Head of caudate nucleus (tissue), 42 donors: ENCODE data around the gene UBL5.
A peak's percentile ranks its signal among the peaks of the same experiment; 100 is the strongest.
"Not testable (repeated sequence)": the region's sequence is repeated elsewhere in the genome, so short reads cannot be mapped to it uniquely, and the experiment has no call there.

Source experiments
- DNase-seq, 42 donors: peaks; one replicate each; pipeline versions ENCODE4 v3.0.0 to v3.0.0-alpha.2; 2020 to 2021; ENCODE audit warnings: mixed read lengths in 7 of 42
- intact Hi-C: fragments of 100-400 bp; cut with DNase I; formaldehyde crosslinking; loops from one replicate; pipeline ENCODE4 v1.15.0; 2022

The UBL5 gene

GRCh38 chr19:9827289-9828238, at the start of gene UBL5:
TSS of gene UBL5 (plus strand) at chr19:9827918. CDS start at chr19:9828338, 420 bp downstream.
- intact Hi-C loops, result no loop called here
- peak; percentile 83 to 97 (median 91) for DNase-seq

GRCh38 chr19:9782338-9782737, 45.4 kb upstream of the UBL5 start:
- no peak for DNase-seq

GRCh38 chr19:9784163-9784496, 43.6 kb upstream of the UBL5 start:
- intact Hi-C loops, DNase-seq: not testable (repeated sequence)

More at GRCh38 chr19:9782338-9782737, 45.4 kb upstream of the UBL5 start:
- intact Hi-C loops, result no loop called here

- DNase-seq, result peak; percentile 82 to 98 (median 94)
- intact Hi-C loops, result no loop called here
Measured at GRCh38 chr19:9785367-9786331, 42.1 kb upstream of the UBL5 start.

- intact Hi-C loops, result no loop called here
- no peak for DNase-seq
Measured at GRCh38 chr19:9786342-9786741, 41.4 kb upstream of the UBL5 start.

DNA sequence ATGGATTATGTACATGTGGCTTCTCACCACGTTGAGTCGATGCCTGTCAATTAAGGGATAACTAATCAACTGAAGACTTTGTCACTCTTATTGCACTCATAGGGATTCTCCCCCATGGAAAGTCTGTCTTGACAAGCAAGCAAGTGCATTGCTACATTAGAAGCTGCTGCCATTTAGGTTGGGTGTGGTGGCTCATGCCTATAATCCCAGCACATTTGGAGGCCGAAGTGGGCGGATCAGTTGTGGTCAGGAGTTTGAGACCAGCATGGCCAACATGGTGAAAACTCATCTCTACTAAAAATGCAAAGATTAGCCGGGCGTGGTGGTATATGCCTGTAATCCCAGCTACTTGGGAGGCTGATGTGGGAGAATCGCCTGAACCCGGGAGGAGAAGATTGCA, 40.9 kb upstream of the UBL5 start:
- no peak for DNase-seq
- intact Hi-C loops, result no loop called here

DNA sequence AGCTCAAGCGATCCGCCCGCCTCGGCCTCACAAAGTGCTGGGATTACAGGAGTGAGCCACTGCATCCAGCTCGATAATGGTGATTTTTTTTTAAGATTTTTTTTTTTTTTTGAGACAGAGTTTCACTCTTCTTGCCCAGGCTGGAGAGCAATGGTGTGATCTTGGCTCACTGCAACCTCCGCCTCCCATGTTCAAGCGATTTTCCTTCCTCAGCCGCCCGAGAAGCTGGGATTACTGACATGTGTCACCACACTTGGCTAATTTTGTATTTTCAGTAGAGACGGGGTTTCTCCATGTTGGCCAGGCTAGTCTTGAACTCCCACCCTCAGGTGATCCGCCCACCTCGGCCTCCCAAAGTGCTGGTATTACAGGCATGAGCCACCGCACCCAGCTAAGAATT, 39.1 kb upstream of the UBL5 start:
- DNase-seq, intact Hi-C loops: not testable (repeated sequence)

GRCh38 chr19:9789066-9789465, 38.7 kb upstream of the UBL5 start:
- DNase-seq, result no peak
- intact Hi-C loops, result no loop called here

GRCh38 chr19:9789579-9789978, 38.1 kb upstream of the UBL5 start:
- intact Hi-C loops, DNase-seq: not testable (repeated sequence)

DNA sequence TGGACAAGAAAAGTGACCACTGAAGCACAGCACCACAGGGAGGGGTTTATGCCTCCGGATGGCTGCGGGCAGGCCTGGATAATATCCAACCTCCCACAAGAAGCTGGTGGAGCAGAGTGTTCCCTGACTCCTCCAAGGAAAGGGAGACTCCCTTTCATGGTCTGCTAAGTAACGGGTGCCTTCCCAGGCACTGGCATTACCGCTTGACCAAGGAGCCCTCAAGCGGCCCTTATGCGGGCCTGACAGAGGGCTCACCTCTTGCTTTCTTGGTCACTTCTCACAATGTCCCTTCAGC, 36.7 kb upstream of the UBL5 start:
- not testable (repeated sequence) for DNase-seq
- intact Hi-C loops, result loop anchor here (5.0 to 10.0 kb wide), 2 partner anchors 164 to 586 kb away; no protein-coding TSS in a partner anchor

DNA sequence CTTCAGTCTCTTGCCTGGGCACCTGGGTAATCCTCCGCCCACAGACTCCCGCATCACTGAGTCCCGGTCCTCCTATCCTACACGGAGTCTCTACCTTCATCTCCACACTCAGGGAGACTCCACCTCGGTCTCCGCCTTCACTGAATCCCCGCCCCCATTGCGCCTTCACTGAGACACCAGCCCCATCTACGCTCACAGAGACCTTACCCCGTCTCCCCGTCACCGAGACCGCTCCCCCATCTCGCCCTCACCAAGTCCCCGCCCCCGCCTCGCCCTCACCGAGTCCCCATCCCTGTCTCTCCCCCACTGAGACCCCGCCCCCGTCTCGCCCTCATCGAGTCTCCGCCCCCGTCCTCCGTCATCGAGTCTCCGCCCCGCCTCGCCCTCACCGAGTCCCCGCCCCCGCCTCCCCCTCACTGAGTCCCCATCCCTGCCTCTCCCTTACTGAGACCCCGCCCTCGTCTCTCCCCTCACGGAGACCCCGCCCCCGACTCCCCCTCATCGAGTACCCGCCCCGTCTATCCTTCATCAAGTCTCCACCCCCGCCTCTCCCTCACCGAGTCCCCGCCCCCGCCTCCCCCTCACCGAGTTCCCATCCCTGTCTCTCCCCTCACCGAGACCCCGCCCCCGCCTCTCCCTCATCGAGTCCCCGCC, 36.0 kb upstream of the UBL5 start:
- intact Hi-C loops, result loop anchor here (5.0 to 10.0 kb wide), 2 partner anchors 164 to 587 kb away; no protein-coding TSS in a partner anchor
- DNase-seq, result peak; percentile 85 to 98 (median 92)

GRCh38 chr19:9792206-9793070, 35.3 kb upstream of the UBL5 start:
- peak; percentile 72 to 95 (median 89) for DNase-seq
- intact Hi-C loops, result loop anchor here (5.0 to 10.0 kb wide), 2 partner anchors 165 to 588 kb away; no protein-coding TSS in a partner anchor

GRCh38 chr19:9793071-9793591, 34.6 kb upstream of the UBL5 start:
- DNase-seq, result peak in 28 of 42 donors; percentile 12 to 65 (median 32)
- intact Hi-C loops, result loop anchor here (5.0 to 10.0 kb wide), 2 partner anchors 166 to 588 kb away; no protein-coding TSS in a partner anchor

- intact Hi-C loops, result loop anchor here (10.0 kb wide), 1 partner anchor 591 kb away; no protein-coding TSS in a partner anchor
- DNase-seq, result peak; percentile 46 to 94 (median 85)
Measured at GRCh38 chr19:9796113-9796773, 31.5 kb upstream of the UBL5 start.

GRCh38 chr19:9797871-9798270, 29.8 kb upstream of the UBL5 start:
- intact Hi-C loops, result loop anchor here (10.0 kb wide), 1 partner anchor 593 kb away; no protein-coding TSS in a partner anchor
- DNase-seq, result no peak

- DNase-seq, result no peak
- intact Hi-C loops, result loop anchor here (10.0 kb wide), 1 partner anchor 594 kb away; no protein-coding TSS in a partner anchor
Measured at GRCh38 chr19:9799162-9799561, 28.6 kb upstream of the UBL5 start.

- no peak for DNase-seq
- intact Hi-C loops, result no loop called here
Measured at GRCh38 chr19:9801976-9802375, 25.7 kb upstream of the UBL5 start.
